Ammon's horn (tissue), 1 donor: ENCODE measurements around the gene ATP2B1.

Experiments used
- DNase-seq: peaks from one replicate; pipeline ENCODE4 v3.0.0-alpha.2; 2016; ENCODE audit warnings: low spot score

Gene ATP2B1

GRCh38 chr12:89657066-89657465, 51.6 kb downstream of the ATP2B1 start:
- DNase-seq, result no peak

- DNase-seq, result no peak
These were observed 52.8 kb downstream of the ATP2B1 start for GRCh38 chr12:89655841-89656240.

GRCh38 chr12:89651192-89651591, 57.4 kb downstream of the ATP2B1 start:
- no peak for DNase-seq

- no peak for DNase-seq
These were observed 58.4 kb downstream of the ATP2B1 start for GRCh38 chr12:89650239-89650638.

- no peak for DNase-seq
These were observed 58.8 kb downstream of the ATP2B1 start for GRCh38 chr12:89649820-89650219.

GRCh38 chr12:89649139-89649538, 59.5 kb downstream of the ATP2B1 start:
- DNase-seq, result no peak

GRCh38 chr12:89648211-89648930, 60.3 kb downstream of the ATP2B1 start:
- no peak for DNase-seq

- DNase-seq, result no peak
These were observed 63.2 kb downstream of the ATP2B1 start for GRCh38 chr12:89645434-89645833.

GRCh38 chr12:89642959-89643358, 65.7 kb downstream of the ATP2B1 start:
- no peak for DNase-seq

GRCh38 chr12:89636776-89637160, 71.9 kb downstream of the ATP2B1 start:
- no peak for DNase-seq

GRCh38 chr12:89636052-89636775, 72.4 kb downstream of the ATP2B1 start:
- no peak for DNase-seq

GRCh38 chr12:89634508-89634907, 74.1 kb downstream of the ATP2B1 start:
- no peak for DNase-seq

GRCh38 chr12:89632778-89633177, 75.9 kb downstream of the ATP2B1 start:
- DNase-seq, result no peak

- DNase-seq, result no peak
These were observed 86.5 kb downstream of the ATP2B1 start for GRCh38 chr12:89622115-89622514.

GRCh38 chr12:89621521-89621920, 87.1 kb downstream of the ATP2B1 start:
- no peak for DNase-seq

GRCh38 chr12:89619764-89620163, 88.9 kb downstream of the ATP2B1 start:
- no peak for DNase-seq

GRCh38 chr12:89618113-89618862, 90.3 kb downstream of the ATP2B1 start:
- DNase-seq, result no peak

GRCh38 chr12:89610366-89610765, 98.3 kb downstream of the ATP2B1 start:
- DNase-seq, result no peak

- DNase-seq, result peak; percentile 40
These were observed 105.0 kb downstream of the ATP2B1 start for GRCh38 chr12:89603678-89604077.

GRCh38 chr12:89597770-89598169, 110.9 kb downstream of the ATP2B1 start:
- no peak for DNase-seq

GRCh38 chr12:89597210-89597609, 111.4 kb downstream of the ATP2B1 start:
- no peak for DNase-seq

GRCh38 chr12:89593873-89594272, 114.8 kb downstream of the ATP2B1 start:
- no peak for DNase-seq

GRCh38 chr12:89593233-89593632, 115.4 kb downstream of the ATP2B1 start:
- DNase-seq, result no peak
